IPS DF 19.7 (cell line): ENCODE results near the gene FRY.

Source experiments
- DNase-seq: peaks from one replicate; pipeline ENCODE4 v3.0.0-alpha.2; 2013; ENCODE audit warnings: low read depth, low spot score

The FRY gene

GRCh38 chr13:32081591-32081990, 50.0 kb downstream of the FRY start:
- no peak for DNase-seq

- DNase-seq, result no peak
Observed at GRCh38 chr13:32086366-32086765, 54.8 kb downstream of the FRY start.

- no peak for DNase-seq
Observed at GRCh38 chr13:32086791-32087441, 55.3 kb downstream of the FRY start.

- DNase-seq, result no peak
Observed at GRCh38 chr13:32087955-32088747, 56.6 kb downstream of the FRY start.

GRCh38 chr13:32092496-32092895, 60.9 kb downstream of the FRY start:
- DNase-seq, result no peak

- no peak for DNase-seq
Observed at GRCh38 chr13:32093006-32093405, 61.4 kb downstream of the FRY start.

- no peak for DNase-seq
Observed at GRCh38 chr13:32098272-32098671, 66.7 kb downstream of the FRY start.

GRCh38 chr13:32105653-32106313, 74.2 kb downstream of the FRY start:
- no peak for DNase-seq

- DNase-seq, result no peak
Observed at GRCh38 chr13:32107474-32107873, 75.9 kb downstream of the FRY start.

GRCh38 chr13:32107973-32108372, 76.4 kb downstream of the FRY start:
- no peak for DNase-seq

GRCh38 chr13:32113532-32113931, 82.0 kb downstream of the FRY start:
- no peak for DNase-seq

GRCh38 chr13:32114284-32114950, 82.8 kb downstream of the FRY start:
- DNase-seq, result no peak

- DNase-seq, result no peak
Observed at GRCh38 chr13:32115066-32115465, 83.5 kb downstream of the FRY start.

GRCh38 chr13:32116210-32116609, 84.6 kb downstream of the FRY start:
- DNase-seq, result no peak

GRCh38 chr13:32117001-32117400, 85.4 kb downstream of the FRY start:
- DNase-seq, result no peak

- DNase-seq, result no peak
Observed at GRCh38 chr13:32117701-32118100, 86.1 kb downstream of the FRY start.

- no peak for DNase-seq
Observed at GRCh38 chr13:32121316-32121715, 89.7 kb downstream of the FRY start.

GRCh38 chr13:32124743-32125142, 93.2 kb downstream of the FRY start:
- no peak for DNase-seq

- DNase-seq, result no peak
Observed at GRCh38 chr13:32125221-32125689, 93.7 kb downstream of the FRY start.

GRCh38 chr13:32125751-32126150, 94.2 kb downstream of the FRY start:
- no peak for DNase-seq

- DNase-seq, result no peak
Observed at GRCh38 chr13:32126278-32126677, 94.7 kb downstream of the FRY start.

- no peak for DNase-seq
Observed at GRCh38 chr13:32126756-32127155, 95.2 kb downstream of the FRY start.
